GM12801 (cell line): ENCODE measurements around the gene HJURP.

Experiments
- CTCF ChIP-seq: IDR thresholded peaks from one replicate; pipeline ENCODE4 v1.5.1; 2011; ENCODE audit warnings: control low read depth; ENCODE audit not compliant: insufficient read length; ENCODE audit errors: extremely low read depth

HJURP gene

GRCh38 chr2:233799087-233799665 is 55.2 kb downstream of the HJURP start:
- no peak for TF ChIP-seq CTCF

- TF ChIP-seq CTCF: no peak
Measured at GRCh38 chr2:233798335-233799086, 55.8 kb downstream of the HJURP start.

GRCh38 chr2:233796254-233796653 is 58.1 kb downstream of the HJURP start:
- no peak for TF ChIP-seq CTCF

- no peak for TF ChIP-seq CTCF
Measured at GRCh38 chr2:233795735-233796171, 58.6 kb downstream of the HJURP start.

GRCh38 chr2:233794128-233794658 is 60.1 kb downstream of the HJURP start:
- no peak for TF ChIP-seq CTCF

GRCh38 chr2:233793465-233794127 is 60.7 kb downstream of the HJURP start:
- TF ChIP-seq CTCF: no peak

GRCh38 chr2:233792720-233793119 is 61.6 kb downstream of the HJURP start:
- no peak for TF ChIP-seq CTCF
